Caco-2 (cell line): ENCODE measurements around the gene TOM1L1. TPM values are rescaled to one million over a fixed set of nuclear protein-coding genes. Genes with fewer than 3 reads are reported as not detected.

Source experiments
- BruUV-seq: library from RNA; stranded (reverse); fragments of 400-500 nt; replicated peaks from 2 replicates; lab custom pipeline; 2021; lab: Mats Ljungman, UMichigan
- CTCF ChIA-PET: fragments of 300-600 bp; sonication (Branson Sonifier 250); formaldehyde crosslinking; loops from one replicate; lab custom pipeline; 2022; ENCODE audit warnings: antibody characterized with exemption; lab: Charles Lee
- POLR2A ChIA-PET: fragments of 300-600 bp; sonication (Branson Sonifier 250); formaldehyde crosslinking; loops from one replicate; lab custom pipeline; 2022; ENCODE audit warnings: antibody characterized with exemption; lab: Charles Lee
- DNase-seq, 2 experiments: peaks; one replicate each; pipeline versions ENCODE4 v3.0.0 to v3.0.0-alpha.2; 2020 to 2022
- H3K27me3 ChIP-seq: replicated peaks from 2 replicates; pipeline ENCODE4 v1.6.0; 2011; ENCODE audit warnings: low read length; ENCODE audit not compliant: control insufficient read depth, insufficient read depth
- H3K36me3 ChIP-seq: 2 replicates; pipeline ENCODE4 v1.5.1; 2011; ENCODE audit warnings: low read length; ENCODE audit not compliant: control insufficient read depth, insufficient read depth
- H3K4me1 ChIP-seq: fragments of 250-450 bp; sonication (Bioruptor Pico); 2 replicates; pipeline ENCODE4 v1.5.1; 2020; ENCODE audit warnings: mild to moderate bottlenecking
- H3K4me3 ChIP-seq: 2 replicates; pipeline ENCODE4 v1.5.1; 2011; ENCODE audit warnings: low read depth, mild to moderate bottlenecking, control low read depth, low read length
- H3K9me3 ChIP-seq: fragments of 250-450 bp; sonication (Bioruptor Pico); 2 replicates; pipeline ENCODE4 v1.5.1; 2020; ENCODE audit warnings: mild to moderate bottlenecking, moderate library complexity
- H3K27ac Mint-ChIP-seq: one replicate; pipeline ENCODE4 v1.8.0; 2022; ENCODE audit warnings: mixed read lengths; ENCODE audit not compliant: unreplicated experiment
- H3K27me3 Mint-ChIP-seq: one replicate; pipeline ENCODE4 v1.8.0; 2022; ENCODE audit warnings: mixed read lengths; ENCODE audit not compliant: insufficient read depth, unreplicated experiment
- H3K36me3 Mint-ChIP-seq: one replicate; pipeline ENCODE4 v1.8.0; 2022; ENCODE audit warnings: mild to moderate bottlenecking, mixed read lengths; ENCODE audit not compliant: insufficient read depth, unreplicated experiment
- H3K4me1 Mint-ChIP-seq: one replicate; pipeline ENCODE4 v1.8.0; 2022; ENCODE audit warnings: low read depth, mixed read lengths; ENCODE audit not compliant: unreplicated experiment
- H3K4me3 Mint-ChIP-seq: one replicate; pipeline ENCODE4 v1.8.0; 2022; ENCODE audit warnings: mild to moderate bottlenecking, moderate library complexity, mixed read lengths; ENCODE audit not compliant: unreplicated experiment
- H3K9me3 Mint-ChIP-seq: one replicate; pipeline ENCODE4 v1.8.0; 2022; ENCODE audit warnings: mixed read lengths; ENCODE audit not compliant: unreplicated experiment
- CTCF ChIP-seq, 2 experiments: fragments of 200-600 bp in 1 of 2; IDR thresholded peaks; 1 replicate in 1 of 2; 2 replicates in 1 of 2; pipeline versions ENCODE4 v1.5.1 to v1.8.0; 2011 to 2022; ENCODE audit warnings: antibody characterized with exemption in 1 of 2, control low read depth in 1 of 2, inconsistent platforms in 1 of 2, low read depth in 1 of 2, low read length in 1 of 2, mild to moderate bottlenecking in 1 of 2, moderate library complexity in 1 of 2; ENCODE audit not compliant: insufficient read depth in 1 of 2, severe bottlenecking in 1 of 2, unreplicated experiment in 1 of 2
- intact Hi-C: fragments of 100-400 bp; cut with micrococcal nuclease; formaldehyde crosslinking; loops from one replicate; pipeline ENCODE4 v1.10.0; 2022; ENCODE audit not compliant: unreplicated experiment
- total RNA-seq: library from RNA; stranded (reverse); gene quantifications from 2 replicates; pipeline ENCODE4 v1.2.3, GENCODE V29; 2022

TOM1L1 gene
- total RNA-seq, 1 experiment from 2014 or later, result 48.7 TPM

GRCh38 chr17:54888981-54889380 lies 11.7 kb upstream of the TOM1L1 start:
- intact Hi-C loops, result no loop called here
- DNase-seq, result no peak
- Histone ChIP-seq H3K36me3 (no peaks in the 10 kb centered on the region), H3K9me3 (no peaks in the 10 kb centered on the region), H3K27me3 (no peaks in the 10 kb centered on the region), H3K4me1 (no peaks in the 10 kb centered on the region), H3K4me3 (no peak overlapping the region)
- no peaks in the 10 kb centered on the region for H3K4me1 Mint-ChIP-seq
- no peaks in the 10 kb centered on the region for H3K36me3 Mint-ChIP-seq
- ChIA-PET CTCF (interaction anchor here (0.8 kb wide), 1 partner anchor 1856 kb away, joined by 3 read pairs; no protein-coding TSS in a partner anchor), POLR2A (no interaction called here)
- H3K4me3 Mint-ChIP-seq, result no peak overlapping the region
- BruUV-seq, result no TSS peak
- peaks cover 6% of the 10 kb centered on the region for H3K27me3 Mint-ChIP-seq
- H3K9me3 Mint-ChIP-seq, result no peaks in the 10 kb centered on the region
- no peak for TF ChIP-seq CTCF (IDR thresholded peaks at IDR 0.05; ENCODE audit: insufficient read depth in 1 of 2, low read depth in 1 of 2, low read length in 1 of 2, severe bottlenecking in 1 of 2, unreplicated experiment in 1 of 2)
- no peak overlapping the region for H3K27ac Mint-ChIP-seq

- Mint-ChIP-seq H3K4me3 (no peak overlapping the region), H3K9me3 (no peaks in the 10 kb centered on the region), H3K27me3 (peaks cover 6% of the 10 kb centered on the region), H3K27ac (no peak overlapping the region), H3K4me1 (no peaks in the 10 kb centered on the region), H3K36me3 (no peaks in the 10 kb centered on the region)
- Histone ChIP-seq H3K36me3 (no peaks in the 10 kb centered on the region), H3K27me3 (no peaks in the 10 kb centered on the region), H3K9me3 (no peaks in the 10 kb centered on the region), H3K4me3 (no peak overlapping the region), H3K4me1 (no peaks in the 10 kb centered on the region)
- POLR2A ChIA-PET, result no interaction called here
- CTCF ChIA-PET, result interaction anchor here (0.7 to 1.0 kb wide), 3 partner anchors 8 to 373 kb away, joined by 3 to 5 read pairs (median 3); no protein-coding TSS in a partner anchor
- peak; percentile 39 to 64 for TF ChIP-seq CTCF (IDR thresholded peaks at IDR 0.05; ENCODE audit: insufficient read depth in 1 of 2, low read depth in 1 of 2, low read length in 1 of 2, severe bottlenecking in 1 of 2, unreplicated experiment in 1 of 2)
- intact Hi-C loops, result loop anchor here (1.0 to 10.0 kb wide), 6 partner anchors 136 to 940 kb away; no protein-coding TSS in a partner anchor
- no TSS peak for BruUV-seq
- peak in 1 of 2 experiments; percentile 61 for DNase-seq
Measured at GRCh38 chr17:54891176-54891821, 9.4 kb upstream of the TOM1L1 start.

GRCh38 chr17:54892360-54892759 lies 8.3 kb upstream of the TOM1L1 start:
- no peak for DNase-seq
- no peak overlapping the region for H3K27ac Mint-ChIP-seq
- H3K27me3 ChIP-seq, result no peaks in the 10 kb centered on the region
- ChIA-PET POLR2A (no interaction called here), CTCF (no interaction called here)
- no peaks in the 10 kb centered on the region for H3K36me3 ChIP-seq
- peaks cover 12% of the 10 kb centered on the region for H3K27me3 Mint-ChIP-seq
- H3K4me1 ChIP-seq, result no peaks in the 10 kb centered on the region
- no TSS peak for BruUV-seq
- no peak overlapping the region for H3K4me3 Mint-ChIP-seq
- no peak overlapping the region for H3K4me3 ChIP-seq
- TF ChIP-seq CTCF (IDR thresholded peaks at IDR 0.05; ENCODE audit: insufficient read depth in 1 of 2, low read depth in 1 of 2, low read length in 1 of 2, severe bottlenecking in 1 of 2, unreplicated experiment in 1 of 2), result no peak
- no peaks in the 10 kb centered on the region for H3K4me1 Mint-ChIP-seq
- intact Hi-C loops, result loop anchor here (5.0 to 10.0 kb wide), 3 partner anchors 138 to 465 kb away; no protein-coding TSS in a partner anchor
- no peaks in the 10 kb centered on the region for H3K9me3 ChIP-seq
- no peaks in the 10 kb centered on the region for H3K9me3 Mint-ChIP-seq
- no peaks in the 10 kb centered on the region for H3K36me3 Mint-ChIP-seq
